Fibroblast of the aortic adventitia (primary cell): ENCODE results near the gene DEXI. TPM values are rescaled to one million over a fixed set of nuclear protein-coding genes. Genes with fewer than 3 reads are reported as not detected.

Experiments used
- DNase-seq: peaks from one replicate; pipeline ENCODE4 v3.0.0-alpha.2; 2010; ENCODE audit warnings: low read depth
- H3K4me3 ChIP-seq: 2 replicates; pipeline ENCODE4 v1.5.1; 2011; ENCODE audit warnings: low read depth, mild to moderate bottlenecking, control low read depth, low read length, moderate library complexity
- CTCF ChIP-seq: IDR thresholded peaks from 2 replicates; pipeline ENCODE4 v1.5.1; 2011; ENCODE audit warnings: mild to moderate bottlenecking, low read length, control low read depth, inconsistent platforms; ENCODE audit not compliant: insufficient read depth
- total RNA-seq: library from RNA; depleted of rRNA; stranded (reverse); fragments of >200 nt; gene quantifications from 2 replicates; pipeline ENCODE4 v1.2.3, GENCODE V29; 2012; ENCODE audit warnings: low replicate concordance

The DEXI gene
- total RNA-seq, 1 donor, result 35.2 TPM

DNA sequence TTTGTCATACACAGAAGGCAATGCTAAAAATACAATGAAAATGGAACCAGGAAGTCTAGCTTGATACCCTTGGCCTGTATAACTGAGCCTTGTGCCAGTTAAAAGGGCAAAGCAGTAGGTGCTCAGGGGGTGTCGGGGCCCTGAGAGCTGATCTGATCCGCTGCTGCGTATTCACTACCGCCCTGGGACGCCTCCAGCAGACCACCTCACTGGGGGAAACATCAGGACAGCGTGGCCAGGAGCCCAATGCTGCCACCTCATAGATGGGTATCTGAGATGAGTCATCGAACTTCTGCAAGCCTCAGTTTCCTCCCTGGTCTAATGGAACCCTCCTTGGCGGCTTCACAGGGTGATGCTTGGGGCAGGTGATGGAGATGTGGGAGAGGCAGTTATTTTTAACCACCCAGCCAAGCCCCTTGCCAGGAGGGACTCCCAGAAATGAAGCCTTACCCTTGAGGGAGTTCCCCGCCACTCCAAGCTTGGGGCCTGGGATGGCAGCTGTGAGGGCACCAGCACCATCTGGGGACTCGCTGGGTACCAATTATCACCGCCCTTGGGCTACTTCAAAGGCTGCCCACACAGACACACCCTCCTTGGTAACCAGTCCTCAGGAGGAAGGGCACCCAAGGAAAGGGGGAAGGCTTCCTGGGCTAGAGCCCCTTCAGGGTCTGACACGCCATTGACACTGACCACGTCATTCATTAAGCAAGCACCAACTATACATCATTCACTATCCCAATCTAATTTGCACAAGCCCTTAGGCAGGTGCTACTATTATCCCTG, 7.8 kb downstream of the DEXI start:
- DNase-seq, result no peak
- TF ChIP-seq CTCF, result no peak
- H3K4me3 ChIP-seq, result no peak overlapping the region

- TF ChIP-seq CTCF, result no peak
- no peak for DNase-seq
- H3K4me3 ChIP-seq, result no peak overlapping the region
Measured at GRCh38 chr16:10933865-10934264, 8.4 kb downstream of the DEXI start.

- DNase-seq, result no peak
- TF ChIP-seq CTCF, result no peak
- H3K4me3 ChIP-seq, result no peak overlapping the region
Measured at GRCh38 chr16:10932959-10933710, 9.1 kb downstream of the DEXI start.

DNA sequence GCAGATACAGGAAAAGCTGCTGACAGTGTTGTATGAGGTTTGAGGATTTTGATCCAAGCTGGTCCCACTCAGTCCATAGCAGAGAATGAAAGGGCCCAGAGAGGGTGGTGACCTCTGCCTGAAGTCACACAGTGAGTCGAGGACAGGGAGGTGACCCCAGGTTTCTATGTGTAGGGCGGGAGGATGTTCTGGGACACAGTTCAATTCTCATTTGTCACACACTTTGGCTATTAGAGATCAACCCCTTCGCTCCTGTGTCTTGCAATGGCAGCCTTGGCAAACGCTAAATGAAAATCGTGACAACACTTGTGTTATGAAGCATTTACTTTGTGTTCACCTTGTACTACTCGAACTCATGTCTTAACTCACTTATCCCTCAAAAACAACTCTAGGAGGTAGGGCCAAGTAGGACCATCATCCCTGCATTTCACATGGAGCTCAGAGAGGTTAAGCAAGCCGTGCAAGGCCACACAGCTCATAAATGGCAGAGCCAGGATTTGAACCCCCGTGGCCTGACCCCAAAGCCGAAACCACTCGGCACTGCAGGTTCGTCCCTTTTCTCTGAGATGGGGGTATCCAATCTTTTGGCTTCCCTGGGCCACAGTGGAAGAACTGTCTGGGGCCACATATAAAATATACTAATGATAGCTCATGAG, 10.2 kb downstream of the DEXI start:
- DNase-seq, result no peak
- no peak overlapping the region for H3K4me3 ChIP-seq
- TF ChIP-seq CTCF, result no peak

GRCh38 chr16:10931134-10931533, 11.1 kb downstream of the DEXI start:
- no peak for TF ChIP-seq CTCF
- H3K4me3 ChIP-seq, result no peak overlapping the region
- no peak for DNase-seq

GRCh38 chr16:10930755-10931093, 11.5 kb downstream of the DEXI start:
- no peak overlapping the region for H3K4me3 ChIP-seq
- no peak for DNase-seq
- TF ChIP-seq CTCF, result no peak
